DND-41 (cell line): ENCODE results near the gene TPCN1.

ENCODE experiments used
- ATAC-seq: fragments of 200-7000 bp; cut with Tn5 transposase; 3 replicates; pipeline ENCODE4 v1.9.1; 2021; ENCODE audit warnings: low read depth; ENCODE audit not compliant: insufficient read depth
- DNase-seq: peaks from one replicate; pipeline ENCODE4 v3.0.0-alpha.2; 2020
- H2AFZ ChIP-seq: 2 replicates; pipeline ENCODE4 v1.6.0; 2012; ENCODE audit warnings: low read depth, low read length
- H3K27ac ChIP-seq: 2 replicates; pipeline ENCODE4 v1.5.1; 2012; ENCODE audit warnings: low read length, inconsistent platforms
- H3K27me3 ChIP-seq: fragments of 200-600 bp; sonication (generic); 2 replicates; pipeline ENCODE4 v1.6.0; 2012; ENCODE audit warnings: low read length, mild to moderate bottlenecking, inconsistent platforms; ENCODE audit not compliant: insufficient read depth, poor library complexity
- H3K36me3 ChIP-seq: 2 replicates; pipeline ENCODE4 v1.5.1; 2012; ENCODE audit warnings: low read length, inconsistent platforms; ENCODE audit not compliant: insufficient read depth
- H3K4me1 ChIP-seq: 2 replicates; pipeline ENCODE4 v1.5.1; 2012; ENCODE audit warnings: mild to moderate bottlenecking, low read length; ENCODE audit not compliant: insufficient read depth
- H3K4me2 ChIP-seq: 2 replicates; pipeline ENCODE4 v1.6.0; 2012; ENCODE audit warnings: mild to moderate bottlenecking, moderate library complexity, low read length, inconsistent platforms; ENCODE audit not compliant: insufficient read depth
- H3K4me3 ChIP-seq, 2 experiments: fragments of 200-600 bp in 1 of 2; shearing (Covaris generic) in 1 of 2; 2 replicates each; pipeline ENCODE4 v1.5.1; 2012 to 2016; ENCODE audit warnings: inconsistent platforms in 2 of 2, low read length in 2 of 2, mild to moderate bottlenecking in 2 of 2, low read depth in 1 of 2, moderate library complexity in 1 of 2
- H3K79me2 ChIP-seq: 2 replicates; pipeline ENCODE4 v1.6.0; 2012; ENCODE audit warnings: low read length, inconsistent platforms; ENCODE audit not compliant: insufficient read depth
- H3K9ac ChIP-seq: 2 replicates; pipeline ENCODE4 v1.6.0; 2012; ENCODE audit warnings: low read depth, mild to moderate bottlenecking, inconsistent platforms, low read length, moderate library complexity
- H3K9me3 ChIP-seq: 2 replicates; pipeline ENCODE4 v1.5.1; 2012; ENCODE audit warnings: low read length, moderate library complexity, mild to moderate bottlenecking, inconsistent platforms; ENCODE audit not compliant: insufficient read depth, severe bottlenecking
- H4K20me1 ChIP-seq: 2 replicates; pipeline ENCODE4 v1.6.0; 2012; ENCODE audit warnings: low read length; ENCODE audit not compliant: insufficient read depth
- CTCF ChIP-seq: IDR thresholded peaks from 2 replicates; pipeline ENCODE4 v1.5.1; 2012; ENCODE audit warnings: borderline replicate concordance, low read length, moderate library complexity, mild to moderate bottlenecking; ENCODE audit not compliant: poor library complexity, severe bottlenecking; ENCODE audit errors: extremely low read depth
- EZH2 ChIP-seq: IDR thresholded peaks from 3 replicates; pipeline ENCODE4 v1.6.1; 2012; ENCODE audit warnings: borderline replicate concordance, low read depth, mild to moderate bottlenecking, moderate library complexity, low read length, inconsistent platforms; ENCODE audit not compliant: severe bottlenecking

The TPCN1 gene

GRCh38 chr12:113180333-113180732 lies 40.9 kb upstream of the TPCN1 start:
- H3K9ac ChIP-seq: no peak overlapping the region
- peaks cover 63% of the 10 kb centered on the region for H3K79me2 ChIP-seq
- no peak for TF ChIP-seq EZH2
- no peak for TF ChIP-seq CTCF
- peaks cover 74% of the 10 kb centered on the region for H3K36me3 ChIP-seq
- H3K27ac ChIP-seq: no peak overlapping the region
- H2AFZ ChIP-seq: no peak overlapping the region
- H3K9me3 ChIP-seq: no peaks in the 10 kb centered on the region
- ATAC-seq: no peak
- H4K20me1 ChIP-seq: peaks cover 46% of the 10 kb centered on the region
- peaks cover 18% of the 10 kb centered on the region for H3K4me1 ChIP-seq
- no peak overlapping the region for H3K4me3 ChIP-seq
- no peaks in the 10 kb centered on the region for H3K27me3 ChIP-seq
- no peak overlapping the region for H3K4me2 ChIP-seq
- no peak for DNase-seq

- peaks cover 31% of the 10 kb centered on the region for H3K4me1 ChIP-seq
- no peak overlapping the region for H3K4me3 ChIP-seq
- H3K36me3 ChIP-seq: peaks cover 68% of the 10 kb centered on the region
- ATAC-seq (no peak), DNase-seq (no peak)
- H3K9ac ChIP-seq: no peak overlapping the region
- peaks cover 51% of the 10 kb centered on the region for H4K20me1 ChIP-seq
- H3K79me2 ChIP-seq: peaks cover 79% of the 10 kb centered on the region
- peak overlapping the region; percentile 26; the same call in 1 of the 2 replicates for H3K4me2 ChIP-seq
- TF ChIP-seq CTCF (no peak), EZH2 (no peak)
- no peak overlapping the region for H2AFZ ChIP-seq
- no peak overlapping the region for H3K27ac ChIP-seq
- H3K9me3 ChIP-seq: no peaks in the 10 kb centered on the region
- no peaks in the 10 kb centered on the region for H3K27me3 ChIP-seq
Observed at GRCh38 chr12:113181975-113182374, 39.3 kb upstream of the TPCN1 start.

- Histone ChIP-seq H3K27ac (peak overlapping the region; percentile 46), H3K36me3 (peaks cover 63% of the 10 kb centered on the region), H4K20me1 (peaks cover 51% of the 10 kb centered on the region), H3K4me1 (peaks cover 40% of the 10 kb centered on the region), H3K9ac (peak overlapping the region; percentile 94), H3K27me3 (no peaks in the 10 kb centered on the region), H3K4me2 (peak overlapping the region; percentile 97), H3K4me3 (peak overlapping the region in 1 of 2 experiments; percentile 93; a peak in 2 of 4 replicates), H3K79me2 (peaks cover 89% of the 10 kb centered on the region), H2AFZ (no peak overlapping the region), H3K9me3 (no peaks in the 10 kb centered on the region)
- no peak for DNase-seq
- no peak for ATAC-seq
- TF ChIP-seq CTCF: no peak
- TF ChIP-seq EZH2: no peak
Observed at GRCh38 chr12:113183030-113183589, 38.2 kb upstream of the TPCN1 start.
